SK-N-SH treated with all-trans-retinoic acid at 6 μM for 48 hours (cell line): Measurements from ENCODE around the gene MAML3.

Experiments used
- BACH2 ChIP-seq: fragments of 250-450 bp; sonication (Bioruptor Pico); IDR thresholded peaks from 2 replicates; pipeline ENCODE4 v1.9.0; 2021; ENCODE audit warnings: mild to moderate bottlenecking, borderline replicate concordance
- ESRRG ChIP-seq: fragments of 250-450 bp; sonication (Bioruptor Pico); IDR thresholded peaks from 2 replicates; pipeline ENCODE4 v1.6.1; 2021; ENCODE audit warnings: mild to moderate bottlenecking
- ISL1 ChIP-seq: fragments of 250-450 bp; sonication (Bioruptor Pico); IDR thresholded peaks from 2 replicates; pipeline ENCODE4 v2.1.2; 2022; ENCODE audit warnings: mild to moderate bottlenecking, moderate library complexity
- PPARA ChIP-seq: fragments of 250-450 bp; sonication (Bioruptor Pico); IDR thresholded peaks from 2 replicates; pipeline ENCODE4 v1.5.0; 2020; ENCODE audit warnings: mild to moderate bottlenecking, borderline replicate concordance
- RARB ChIP-seq: fragments of 250-450 bp; sonication (Bioruptor Pico); IDR thresholded peaks from 2 replicates; pipeline ENCODE4 v1.8.0; 2021; ENCODE audit warnings: mild to moderate bottlenecking, moderate library complexity
- ZFP3 ChIP-seq: fragments of 250-450 bp; sonication (Bioruptor Pico); IDR thresholded peaks from 2 replicates; pipeline ENCODE4 v1.5.0; 2020; ENCODE audit warnings: mild to moderate bottlenecking, moderate library complexity
- ZNF565 ChIP-seq: fragments of 450-650 bp; formaldehyde crosslinking; conservative IDR thresholded peaks from 2 replicates; pipeline ENCODE4 v1.5.0; 2020; ENCODE audit warnings: low read depth, mild to moderate bottlenecking, moderate library complexity
- ZNF8 ChIP-seq: fragments of 450-650 bp; formaldehyde crosslinking; IDR thresholded peaks from 2 replicates; pipeline ENCODE4 v1.5.0; 2020; ENCODE audit warnings: mild to moderate bottlenecking, moderate library complexity
- TF ChIP-seq, protein P1 (sequence below): fragments of 250-450 bp; sonication (Bioruptor Pico); IDR thresholded peaks from 2 replicates; pipeline ENCODE4 v1.8.0; 2020; ENCODE audit warnings: mild to moderate bottlenecking, moderate library complexity, borderline replicate concordance
- TF ChIP-seq, protein P2 (sequence below): fragments of 250-450 bp; sonication (Bioruptor Pico); IDR thresholded peaks from 2 replicates; pipeline ENCODE4 v1.5.0; 2020; ENCODE audit warnings: mild to moderate bottlenecking, moderate library complexity

DNA sequence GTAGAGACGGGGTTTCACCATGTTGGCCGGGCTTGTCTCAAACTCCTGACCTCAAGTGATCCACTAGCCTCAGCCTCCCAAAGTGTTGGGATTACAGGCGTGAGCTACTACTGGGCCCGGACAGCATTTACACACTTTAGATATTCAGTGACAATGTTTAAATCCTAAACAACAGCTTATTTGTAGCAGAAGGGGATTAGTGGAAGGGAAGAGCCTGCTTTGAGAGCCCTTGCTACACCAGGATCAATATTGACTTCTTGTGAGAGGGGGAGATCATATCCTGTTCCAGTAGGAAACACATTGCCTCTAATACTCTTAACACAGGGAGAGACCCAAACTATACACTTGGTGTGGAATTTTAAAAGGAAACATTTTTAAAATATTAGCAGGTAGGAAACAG, 481.3 kb downstream of the MAML3 start:
- TF ChIP-seq, protein P1, sequence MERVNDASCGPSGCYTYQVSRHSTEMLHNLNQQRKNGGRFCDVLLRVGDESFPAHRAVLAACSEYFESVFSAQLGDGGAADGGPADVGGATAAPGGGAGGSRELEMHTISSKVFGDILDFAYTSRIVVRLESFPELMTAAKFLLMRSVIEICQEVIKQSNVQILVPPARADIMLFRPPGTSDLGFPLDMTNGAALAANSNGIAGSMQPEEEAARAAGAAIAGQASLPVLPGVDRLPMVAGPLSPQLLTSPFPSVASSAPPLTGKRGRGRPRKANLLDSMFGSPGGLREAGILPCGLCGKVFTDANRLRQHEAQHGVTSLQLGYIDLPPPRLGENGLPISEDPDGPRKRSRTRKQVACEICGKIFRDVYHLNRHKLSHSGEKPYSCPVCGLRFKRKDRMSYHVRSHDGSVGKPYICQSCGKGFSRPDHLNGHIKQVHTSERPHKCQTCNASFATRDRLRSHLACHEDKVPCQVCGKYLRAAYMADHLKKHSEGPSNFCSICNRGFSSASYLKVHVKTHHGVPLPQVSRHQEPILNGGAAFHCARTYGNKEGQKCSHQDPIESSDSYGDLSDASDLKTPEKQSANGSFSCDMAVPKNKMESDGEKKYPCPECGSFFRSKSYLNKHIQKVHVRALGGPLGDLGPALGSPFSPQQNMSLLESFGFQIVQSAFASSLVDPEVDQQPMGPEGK (CRISPR knock-in tag) = no peak
- no peak for TF ChIP-seq ISL1 (CRISPR knock-in tag)
- TF ChIP-seq BACH2 (CRISPR knock-in tag) = no peak
- no peak for TF ChIP-seq ESRRG (CRISPR knock-in tag)
- no peak for TF ChIP-seq RARB (CRISPR knock-in tag)
- TF ChIP-seq, protein P2, sequence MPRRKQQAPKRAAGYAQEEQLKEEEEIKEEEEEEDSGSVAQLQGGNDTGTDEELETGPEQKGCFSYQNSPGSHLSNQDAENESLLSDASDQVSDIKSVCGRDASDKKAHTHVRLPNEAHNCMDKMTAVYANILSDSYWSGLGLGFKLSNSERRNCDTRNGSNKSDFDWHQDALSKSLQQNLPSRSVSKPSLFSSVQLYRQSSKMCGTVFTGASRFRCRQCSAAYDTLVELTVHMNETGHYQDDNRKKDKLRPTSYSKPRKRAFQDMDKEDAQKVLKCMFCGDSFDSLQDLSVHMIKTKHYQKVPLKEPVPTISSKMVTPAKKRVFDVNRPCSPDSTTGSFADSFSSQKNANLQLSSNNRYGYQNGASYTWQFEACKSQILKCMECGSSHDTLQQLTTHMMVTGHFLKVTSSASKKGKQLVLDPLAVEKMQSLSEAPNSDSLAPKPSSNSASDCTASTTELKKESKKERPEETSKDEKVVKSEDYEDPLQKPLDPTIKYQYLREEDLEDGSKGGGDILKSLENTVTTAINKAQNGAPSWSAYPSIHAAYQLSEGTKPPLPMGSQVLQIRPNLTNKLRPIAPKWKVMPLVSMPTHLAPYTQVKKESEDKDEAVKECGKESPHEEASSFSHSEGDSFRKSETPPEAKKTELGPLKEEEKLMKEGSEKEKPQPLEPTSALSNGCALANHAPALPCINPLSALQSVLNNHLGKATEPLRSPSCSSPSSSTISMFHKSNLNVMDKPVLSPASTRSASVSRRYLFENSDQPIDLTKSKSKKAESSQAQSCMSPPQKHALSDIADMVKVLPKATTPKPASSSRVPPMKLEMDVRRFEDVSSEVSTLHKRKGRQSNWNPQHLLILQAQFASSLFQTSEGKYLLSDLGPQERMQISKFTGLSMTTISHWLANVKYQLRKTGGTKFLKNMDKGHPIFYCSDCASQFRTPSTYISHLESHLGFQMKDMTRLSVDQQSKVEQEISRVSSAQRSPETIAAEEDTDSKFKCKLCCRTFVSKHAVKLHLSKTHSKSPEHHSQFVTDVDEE = no peak
- TF ChIP-seq ZNF565 (CRISPR knock-in tag) = no peak
- no peak for TF ChIP-seq ZNF8 (CRISPR knock-in tag)
- TF ChIP-seq PPARA (CRISPR knock-in tag) = no peak
- TF ChIP-seq ZFP3 (CRISPR knock-in tag) = no peak
